ENCODE data around the gene SLC12A8.

DNA sequence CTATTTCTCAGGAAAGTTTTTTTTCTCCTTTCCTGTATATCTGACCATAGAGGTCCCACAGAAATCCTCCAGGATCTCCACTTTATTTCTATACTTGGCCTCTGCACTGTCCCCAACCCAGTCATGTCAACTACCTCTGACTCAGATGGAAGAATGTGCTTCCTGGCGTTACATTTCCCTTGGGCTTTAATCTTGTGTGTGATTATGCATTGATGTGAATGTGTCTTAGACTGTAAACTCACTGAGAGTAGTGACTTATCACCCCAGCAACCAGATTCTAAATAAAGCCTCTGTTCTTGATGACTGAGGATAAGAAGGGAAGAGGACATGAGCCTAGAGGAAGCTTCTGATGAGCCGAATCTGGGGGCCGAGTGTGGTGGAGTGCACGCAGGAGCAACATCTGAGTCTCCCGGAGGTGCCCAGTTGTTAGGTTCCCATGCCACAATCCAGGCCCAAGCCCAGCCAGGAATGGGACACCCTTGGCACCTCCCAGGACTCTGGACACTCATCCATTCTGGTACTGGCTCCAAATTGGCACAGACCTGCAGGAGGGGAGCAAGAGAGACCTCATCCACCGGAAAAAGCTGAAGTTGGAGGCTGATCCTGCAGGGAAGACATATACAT lies 124.7 kb downstream of the SLC12A8 start:
- TF ChIP-seq, protein P1, sequence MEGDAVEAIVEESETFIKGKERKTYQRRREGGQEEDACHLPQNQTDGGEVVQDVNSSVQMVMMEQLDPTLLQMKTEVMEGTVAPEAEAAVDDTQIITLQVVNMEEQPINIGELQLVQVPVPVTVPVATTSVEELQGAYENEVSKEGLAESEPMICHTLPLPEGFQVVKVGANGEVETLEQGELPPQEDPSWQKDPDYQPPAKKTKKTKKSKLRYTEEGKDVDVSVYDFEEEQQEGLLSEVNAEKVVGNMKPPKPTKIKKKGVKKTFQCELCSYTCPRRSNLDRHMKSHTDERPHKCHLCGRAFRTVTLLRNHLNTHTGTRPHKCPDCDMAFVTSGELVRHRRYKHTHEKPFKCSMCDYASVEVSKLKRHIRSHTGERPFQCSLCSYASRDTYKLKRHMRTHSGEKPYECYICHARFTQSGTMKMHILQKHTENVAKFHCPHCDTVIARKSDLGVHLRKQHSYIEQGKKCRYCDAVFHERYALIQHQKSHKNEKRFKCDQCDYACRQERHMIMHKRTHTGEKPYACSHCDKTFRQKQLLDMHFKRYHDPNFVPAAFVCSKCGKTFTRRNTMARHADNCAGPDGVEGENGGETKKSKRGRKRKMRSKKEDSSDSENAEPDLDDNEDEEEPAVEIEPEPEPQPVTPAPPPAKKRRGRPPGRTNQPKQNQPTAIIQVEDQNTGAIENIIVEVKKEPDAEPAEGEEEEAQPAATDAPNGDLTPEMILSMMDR (IDR thresholded peaks at IDR 0.05), result no peak
- TF ChIP-seq JUND (IDR thresholded peaks at IDR 0.05) (no peak), TCF12 (IDR thresholded peaks at IDR 0.05) (no peak)
- TF ChIP-seq, protein P2, sequence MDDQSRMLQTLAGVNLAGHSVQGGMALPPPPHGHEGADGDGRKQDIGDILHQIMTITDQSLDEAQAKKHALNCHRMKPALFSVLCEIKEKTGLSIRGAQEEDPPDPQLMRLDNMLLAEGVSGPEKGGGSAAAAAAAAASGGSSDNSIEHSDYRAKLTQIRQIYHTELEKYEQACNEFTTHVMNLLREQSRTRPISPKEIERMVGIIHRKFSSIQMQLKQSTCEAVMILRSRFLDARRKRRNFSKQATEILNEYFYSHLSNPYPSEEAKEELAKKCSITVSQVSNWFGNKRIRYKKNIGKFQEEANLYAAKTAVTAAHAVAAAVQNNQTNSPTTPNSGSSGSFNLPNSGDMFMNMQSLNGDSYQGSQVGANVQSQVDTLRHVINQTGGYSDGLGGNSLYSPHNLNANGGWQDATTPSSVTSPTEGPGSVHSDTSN (IDR thresholded peaks at IDR 0.05), result no peak

Measured in SK-N-SH (cell line).